Activated naive CD8-positive, alpha-beta T cell (primary cell): ENCODE data around the gene CCR5.

Experiments
- H3K27ac Mint-ChIP-seq: one replicate; pipeline ENCODE4 v1.8.0; 2021; ENCODE audit warnings: mixed read lengths
- H3K27me3 Mint-ChIP-seq: one replicate; pipeline ENCODE4 v1.8.0; 2021; ENCODE audit warnings: mixed read lengths
- H3K36me3 Mint-ChIP-seq: one replicate; pipeline ENCODE4 v1.8.0; 2021; ENCODE audit warnings: mixed read lengths
- H3K4me1 Mint-ChIP-seq: one replicate; pipeline ENCODE4 v1.8.0; 2021; ENCODE audit warnings: low read depth, mixed read lengths
- H3K4me3 Mint-ChIP-seq: one replicate; pipeline ENCODE4 v1.8.0; 2021; ENCODE audit warnings: mild to moderate bottlenecking, mixed read lengths
- H3K9me3 Mint-ChIP-seq: one replicate; pipeline ENCODE4 v1.8.0; 2021; ENCODE audit warnings: low read depth, mixed read lengths

Gene CCR5

DNA sequence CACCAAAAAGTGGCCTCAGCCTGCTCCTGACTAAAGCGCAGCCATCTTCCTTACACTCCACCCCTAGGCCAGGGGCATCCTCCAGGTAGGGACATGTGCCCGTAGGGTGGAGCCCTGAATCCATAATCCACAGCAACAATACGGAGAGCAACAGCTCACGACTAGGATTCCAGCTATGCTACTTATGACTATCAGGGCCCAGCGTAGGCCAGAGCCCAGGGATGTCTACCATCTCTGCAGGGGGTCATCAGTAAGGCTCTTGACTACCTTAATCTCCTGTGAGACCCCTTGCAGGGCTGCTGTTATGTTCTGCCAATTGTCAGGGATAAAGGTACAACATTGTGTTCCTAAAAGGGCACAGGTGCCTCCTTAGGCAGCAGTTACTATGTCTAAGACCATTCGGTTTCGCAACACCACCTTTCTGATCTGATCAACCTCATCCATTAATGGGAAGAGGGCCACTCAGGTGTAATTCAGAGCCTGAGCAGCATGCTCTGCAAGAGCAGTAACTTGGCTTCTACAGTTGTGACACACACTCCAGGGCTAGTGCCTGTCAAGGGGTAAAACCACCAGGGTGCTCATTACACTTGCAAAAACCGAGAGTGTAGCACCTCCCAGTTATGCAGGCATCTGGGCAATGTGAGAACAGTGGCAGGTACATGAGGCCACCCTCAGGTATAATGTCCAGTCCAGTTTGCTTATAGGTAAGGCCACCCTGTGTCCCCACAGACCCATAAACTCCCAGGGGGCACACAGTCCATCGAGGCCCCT is 47.3 kb downstream of the CCR5 start:
- Mint-ChIP-seq H3K27ac (no peak overlapping the region), H3K9me3 (no peaks in the 10 kb centered on the region), H3K27me3 (no peaks in the 10 kb centered on the region), H3K36me3 (no peaks in the 10 kb centered on the region), H3K4me3 (no peak overlapping the region), H3K4me1 (peaks cover 10% of the 10 kb centered on the region)

GRCh38 chr3:46419816-46420215 is 49.1 kb downstream of the CCR5 start:
- peaks cover 10% of the 10 kb centered on the region for H3K4me1 Mint-ChIP-seq
- H3K36me3 Mint-ChIP-seq = no peaks in the 10 kb centered on the region
- H3K9me3 Mint-ChIP-seq = no peaks in the 10 kb centered on the region
- no peak overlapping the region for H3K4me3 Mint-ChIP-seq
- H3K27me3 Mint-ChIP-seq = no peaks in the 10 kb centered on the region
- no peak overlapping the region for H3K27ac Mint-ChIP-seq

- Mint-ChIP-seq H3K4me3 (no peak overlapping the region), H3K4me1 (peaks cover 6% of the 10 kb centered on the region), H3K27me3 (no peaks in the 10 kb centered on the region), H3K9me3 (no peaks in the 10 kb centered on the region), H3K36me3 (no peaks in the 10 kb centered on the region), H3K27ac (no peak overlapping the region)
These were observed 50.2 kb downstream of the CCR5 start for GRCh38 chr3:46420931-46421330.

DNA sequence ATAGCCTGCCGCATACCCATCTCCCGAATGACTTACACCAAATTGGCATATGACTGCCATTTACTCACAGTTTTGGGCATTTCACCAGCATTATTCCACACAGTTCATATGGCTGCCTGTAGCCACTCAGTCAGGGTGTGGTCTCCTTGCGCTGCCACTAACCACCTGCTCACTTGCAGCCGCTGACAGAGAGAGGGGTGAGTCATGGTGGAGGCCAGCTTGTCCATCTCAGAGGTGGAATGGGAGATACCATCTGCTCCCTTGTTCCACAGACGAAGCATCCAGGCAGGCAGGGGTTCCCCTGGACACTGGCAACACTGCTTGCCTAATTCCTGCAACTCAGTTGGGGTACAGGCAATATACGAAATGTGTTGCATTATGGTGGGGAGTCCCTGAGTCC is 51.9 kb downstream of the CCR5 start:
- Mint-ChIP-seq H3K27ac (no peak overlapping the region), H3K27me3 (no peaks in the 10 kb centered on the region), H3K36me3 (no peaks in the 10 kb centered on the region)

DNA sequence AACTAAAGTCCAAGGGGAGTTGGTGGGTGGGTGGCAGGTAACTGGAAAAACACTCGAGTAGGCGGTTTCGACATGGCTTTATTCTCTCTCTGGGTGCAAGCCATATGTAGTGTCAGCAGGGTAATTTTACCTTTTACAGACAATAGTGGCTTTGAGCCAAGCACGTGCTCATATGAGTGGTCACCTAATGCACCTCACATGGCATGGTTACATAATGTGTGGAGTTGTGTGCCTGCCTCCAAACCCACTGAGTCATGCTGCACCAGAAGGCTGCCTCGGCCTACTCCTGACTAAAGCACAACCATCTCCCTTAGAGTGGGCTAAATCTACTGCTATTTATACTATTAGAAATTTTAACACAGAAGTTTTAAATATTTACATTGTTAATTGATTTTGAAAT is 52.8 kb downstream of the CCR5 start:
- peaks cover 3% of the 10 kb centered on the region for H3K4me1 Mint-ChIP-seq
- no peak overlapping the region for H3K27ac Mint-ChIP-seq
- H3K36me3 Mint-ChIP-seq = no peaks in the 10 kb centered on the region
- no peak overlapping the region for H3K4me3 Mint-ChIP-seq
- no peaks in the 10 kb centered on the region for H3K9me3 Mint-ChIP-seq
- no peaks in the 10 kb centered on the region for H3K27me3 Mint-ChIP-seq

More for the DNA sequence above, 51.9 kb downstream of the CCR5 start:
- no peak overlapping the region for H3K4me3 Mint-ChIP-seq
- H3K9me3 Mint-ChIP-seq = no peaks in the 10 kb centered on the region
- H3K4me1 Mint-ChIP-seq = peaks cover 3% of the 10 kb centered on the region
